ENCODE measurements around the gene NHS. TPM values are rescaled to one million over a fixed set of nuclear protein-coding genes. Genes with fewer than 3 reads are reported as not detected.
"Not testable (repeated sequence)": the region's sequence is repeated elsewhere in the genome, so short reads cannot be mapped to it uniquely, and the experiment has no call there.

The NHS gene
- total RNA-seq, 1 donor from 2014 or later = 12.1 TPM

GRCh38 chrX:17567821-17568220 is 192.8 kb downstream of the NHS start:
- Histone ChIP-seq H3K4me1 (no peaks in the 10 kb centered on the region), H3K9me3 (ENCODE audit: low read depth) (no peaks in the 10 kb centered on the region), H3K27ac (no peak overlapping the region), H3K27me3 (no peaks in the 10 kb centered on the region), H3K36me3 (no peaks in the 10 kb centered on the region), H4K20me1 (ENCODE audit: low read depth) (no peaks in the 10 kb centered on the region), H3K9ac (no peak overlapping the region), H3K79me2 (ENCODE audit: low read depth) (no peaks in the 10 kb centered on the region), H3K4me2 (no peak overlapping the region), H3F3A (ENCODE audit: low read depth) (no peaks in the 10 kb centered on the region), H3K4me3 (no peak overlapping the region), H2AFZ (replicated peaks) (no peak overlapping the region)
- peaks cover 10% of the 10 kb centered on the region for H3K9me3 Mint-ChIP-seq
- no peak overlapping the region for H3K4me3 Mint-ChIP-seq
- no peaks in the 10 kb centered on the region for H3K36me3 Mint-ChIP-seq
- no peak overlapping the region for H3K27ac Mint-ChIP-seq
- no peak for DNase-seq (ENCODE audit: low spot score)
- H3K4me1 Mint-ChIP-seq = peaks cover 11% of the 10 kb centered on the region
- TF ChIP-seq EZH2 (IDR thresholded peaks at IDR 0.05) = no peak
- H3K27me3 Mint-ChIP-seq (ENCODE audit: insufficient read depth, low read depth) = peaks cover 3% of the 10 kb centered on the region

DNA sequence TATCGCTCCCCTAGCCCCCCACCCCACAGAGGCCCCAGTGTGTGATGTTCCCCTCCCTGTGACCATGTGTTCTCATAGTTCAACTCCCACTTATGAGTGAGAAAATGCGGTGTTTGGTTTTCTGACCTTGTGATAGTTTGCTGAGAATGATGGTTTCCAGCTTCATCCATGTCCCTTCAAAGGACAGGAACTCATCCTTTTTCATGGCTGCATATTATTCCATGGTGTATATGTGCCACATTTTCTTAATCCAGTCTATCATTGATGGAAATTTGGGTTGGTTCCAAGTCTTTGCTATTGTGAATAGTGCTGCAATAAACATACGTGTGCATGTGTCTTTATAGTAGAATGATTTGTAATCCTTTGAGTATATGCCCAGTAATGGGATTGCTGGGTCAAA is 193.8 kb downstream of the NHS start:
- not testable (repeated sequence) for H3K36me3 Mint-ChIP-seq; H4K20me1 ChIP-seq (ENCODE audit: low read depth); H3K4me3 Mint-ChIP-seq; H3K27me3 Mint-ChIP-seq (ENCODE audit: insufficient read depth, low read depth); H2AFZ ChIP-seq (replicated peaks); H3K4me1 Mint-ChIP-seq; H3K4me3 ChIP-seq; H3K9ac ChIP-seq; H3K4me1 ChIP-seq; H3K36me3 ChIP-seq; H3K79me2 ChIP-seq (ENCODE audit: low read depth); H3K27ac ChIP-seq; DNase-seq (ENCODE audit: low spot score); H3F3A ChIP-seq (ENCODE audit: low read depth); H3K4me2 ChIP-seq; H3K27me3 ChIP-seq; H3K9me3 ChIP-seq (ENCODE audit: low read depth); H3K27ac Mint-ChIP-seq
- peaks cover 10% of the 10 kb centered on the region for H3K9me3 Mint-ChIP-seq

- Mint-ChIP-seq H3K27me3 (ENCODE audit: insufficient read depth, low read depth) (peaks cover 2% of the 10 kb centered on the region), H3K4me1 (peaks cover 29% of the 10 kb centered on the region), H3K9me3 (peaks cover 3% of the 10 kb centered on the region), H3K4me3 (no peak overlapping the region), H3K27ac (no peak overlapping the region), H3K36me3 (no peaks in the 10 kb centered on the region)
- Histone ChIP-seq H4K20me1 (ENCODE audit: low read depth) (no peaks in the 10 kb centered on the region), H3K4me2 (no peak overlapping the region), H3K79me2 (ENCODE audit: low read depth) (no peaks in the 10 kb centered on the region), H3K4me3 (no peak overlapping the region), H3K27ac (no peak overlapping the region), H3F3A (ENCODE audit: low read depth) (no peaks in the 10 kb centered on the region), H3K27me3 (no peaks in the 10 kb centered on the region), H3K4me1 (peaks cover 3% of the 10 kb centered on the region), H3K36me3 (no peaks in the 10 kb centered on the region), H2AFZ (replicated peaks) (no peak overlapping the region), H3K9me3 (ENCODE audit: low read depth) (no peaks in the 10 kb centered on the region), H3K9ac (no peak overlapping the region)
- DNase-seq (ENCODE audit: low spot score) = no peak
- TF ChIP-seq, protein P1, sequence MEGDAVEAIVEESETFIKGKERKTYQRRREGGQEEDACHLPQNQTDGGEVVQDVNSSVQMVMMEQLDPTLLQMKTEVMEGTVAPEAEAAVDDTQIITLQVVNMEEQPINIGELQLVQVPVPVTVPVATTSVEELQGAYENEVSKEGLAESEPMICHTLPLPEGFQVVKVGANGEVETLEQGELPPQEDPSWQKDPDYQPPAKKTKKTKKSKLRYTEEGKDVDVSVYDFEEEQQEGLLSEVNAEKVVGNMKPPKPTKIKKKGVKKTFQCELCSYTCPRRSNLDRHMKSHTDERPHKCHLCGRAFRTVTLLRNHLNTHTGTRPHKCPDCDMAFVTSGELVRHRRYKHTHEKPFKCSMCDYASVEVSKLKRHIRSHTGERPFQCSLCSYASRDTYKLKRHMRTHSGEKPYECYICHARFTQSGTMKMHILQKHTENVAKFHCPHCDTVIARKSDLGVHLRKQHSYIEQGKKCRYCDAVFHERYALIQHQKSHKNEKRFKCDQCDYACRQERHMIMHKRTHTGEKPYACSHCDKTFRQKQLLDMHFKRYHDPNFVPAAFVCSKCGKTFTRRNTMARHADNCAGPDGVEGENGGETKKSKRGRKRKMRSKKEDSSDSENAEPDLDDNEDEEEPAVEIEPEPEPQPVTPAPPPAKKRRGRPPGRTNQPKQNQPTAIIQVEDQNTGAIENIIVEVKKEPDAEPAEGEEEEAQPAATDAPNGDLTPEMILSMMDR (IDR thresholded peaks at IDR 0.05) = no peak
- TF ChIP-seq EZH2phosphoT487 (IDR thresholded peaks at IDR 0.05) (no peak), EZH2 (IDR thresholded peaks at IDR 0.05) (no peak)
These were observed 204.0 kb downstream of the NHS start for GRCh38 chrX:17579026-17579425.

DNA sequence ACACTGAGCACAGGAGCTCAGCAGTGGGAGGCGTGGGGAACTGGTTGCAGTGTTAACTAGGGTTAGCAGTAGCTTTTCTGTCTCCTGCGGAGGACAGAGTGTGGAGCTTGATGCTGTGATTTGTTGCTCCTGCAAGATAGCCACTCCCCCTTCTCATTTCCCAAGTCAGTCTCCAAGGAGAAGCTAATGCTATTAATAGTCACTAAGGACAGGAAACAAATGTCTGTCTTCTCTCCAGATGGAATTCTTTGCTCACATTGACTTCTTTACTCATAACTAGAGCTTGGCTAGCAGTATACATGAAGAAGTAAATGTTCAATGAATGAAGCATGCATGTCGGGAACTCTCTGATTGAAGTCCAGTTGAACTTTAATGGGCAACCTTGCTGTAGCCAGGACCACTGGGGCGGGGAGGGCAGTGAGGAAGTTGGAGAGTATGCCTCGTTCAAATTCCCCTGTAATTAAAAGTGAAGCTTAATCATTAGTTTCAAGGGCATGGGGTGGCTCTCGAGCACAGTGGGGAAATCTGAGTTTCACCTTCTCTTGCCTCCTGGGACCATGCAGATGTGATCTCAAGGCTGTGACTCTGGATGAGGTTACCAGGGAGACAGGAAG is 205.6 kb downstream of the NHS start:
- H3F3A ChIP-seq (ENCODE audit: low read depth) = no peaks in the 10 kb centered on the region
- no peaks in the 10 kb centered on the region for H3K36me3 ChIP-seq
- Mint-ChIP-seq H3K36me3 (no peaks in the 10 kb centered on the region), H3K27ac (peak overlapping the region; percentile 1), H3K4me3 (no peak overlapping the region), H3K4me1 (peaks cover 34% of the 10 kb centered on the region), H3K9me3 (no peaks in the 10 kb centered on the region), H3K27me3 (ENCODE audit: insufficient read depth, low read depth) (peaks cover 2% of the 10 kb centered on the region)
- DNase-seq (ENCODE audit: low spot score) = no peak
- no peaks in the 10 kb centered on the region for H3K27me3 ChIP-seq
- TF ChIP-seq, protein P1 (IDR thresholded peaks at IDR 0.05) = no peak
- no peak for TF ChIP-seq EZH2 (IDR thresholded peaks at IDR 0.05)
- no peak for TF ChIP-seq EZH2phosphoT487 (IDR thresholded peaks at IDR 0.05)
- H3K9me3 ChIP-seq (ENCODE audit: low read depth) = no peaks in the 10 kb centered on the region
- H3K4me3 ChIP-seq = no peak overlapping the region
- H3K27ac ChIP-seq = no peak overlapping the region
- H3K9ac ChIP-seq = no peak overlapping the region
- no peak overlapping the region for H3K4me2 ChIP-seq
- H2AFZ ChIP-seq (replicated peaks) = no peak overlapping the region
- no peaks in the 10 kb centered on the region for H4K20me1 ChIP-seq (ENCODE audit: low read depth)
- no peaks in the 10 kb centered on the region for H3K79me2 ChIP-seq (ENCODE audit: low read depth)
- peaks cover 3% of the 10 kb centered on the region for H3K4me1 ChIP-seq

All from neural progenitor cell (in vitro differentiated cells).